Measurements from ENCODE around the gene CCDC141. TPM values are rescaled to one million over a fixed set of nuclear protein-coding genes. Genes with fewer than 3 reads are reported as not detected.

Gene CCDC141
- total and polyA plus RNA-seq, 12 donors: 5.2 to 379 (median 224) TPM

- DNase-seq: no peak
- H3K27me3 ChIP-seq: no peaks in the 10 kb centered on the region
- no peak overlapping the region for H3K27ac ChIP-seq
- peaks cover 0 to 35% (median 0%) of the 10 kb centered on the region in 11 donors for H3K9me3 ChIP-seq
- ATAC-seq: no peak
- H3K4me3 ChIP-seq: no peak overlapping the region
- peaks cover 0 to 46% (median 3%) of the 10 kb centered on the region in 9 donors for H3K36me3 ChIP-seq
- no peak for TF ChIP-seq CTCF (IDR thresholded peaks at IDR 0.05)
- no peaks in the 10 kb centered on the region for H3K4me1 ChIP-seq
- intact Hi-C loops (cut with DNase I): loop anchor here in 2 of 10 donors (10.0 kb wide), 2 partner anchors 170 to 180 kb away; no protein-coding TSS in a partner anchor
Observed at GRCh38 chr2:178934571-178934970, 115.4 kb downstream of the CCDC141 start.

GRCh38 chr2:178933493-178933892, 116.4 kb downstream of the CCDC141 start:
- DNase-seq (no peak), ATAC-seq (no peak)
- H3K27ac ChIP-seq: no peak overlapping the region
- WGBS, 2 donors: 71 to 74% methylated on average over 3 of the region's 3 CpGs
- intact Hi-C loops (cut with DNase I): loop anchor here in 2 of 10 donors (10.0 kb wide), 2 partner anchors 171 to 181 kb away; no protein-coding TSS in a partner anchor
- H3K27me3 ChIP-seq: no peaks in the 10 kb centered on the region
- no peaks in the 10 kb centered on the region for H3K4me1 ChIP-seq
- H3K36me3 ChIP-seq: peaks cover 0 to 44% (median 0%) of the 10 kb centered on the region in 9 donors
- H3K9me3 ChIP-seq: peaks cover 0 to 35% (median 0%) of the 10 kb centered on the region in 11 donors
- no peak for TF ChIP-seq CTCF (IDR thresholded peaks at IDR 0.05)
- no peak overlapping the region for H3K4me3 ChIP-seq

GRCh38 chr2:178928077-178928476, 121.9 kb downstream of the CCDC141 start:
- no peak for TF ChIP-seq CTCF (IDR thresholded peaks at IDR 0.05)
- intact Hi-C loops (cut with DNase I): loop anchor here in 1 of 10 donors (10.0 kb wide), 1 partner anchor 197 kb away; no protein-coding TSS in a partner anchor
- WGBS, 2 donors: 82 to 84% methylated on average over 4 of the region's 4 CpGs

GRCh38 chr2:178927173-178927572, 122.8 kb downstream of the CCDC141 start:
- H3K4me1 ChIP-seq: peaks cover 0 to 10% (median 0%) of the 10 kb centered on the region in 9 donors
- DNase-seq: no peak
- 60 to 61% methylated on average over 7 of the region's 7 CpGs for WGBS, 2 donors
- H3K4me3 ChIP-seq: no peak overlapping the region
- no peak for TF ChIP-seq CTCF (IDR thresholded peaks at IDR 0.05)
- peaks cover 0 to 15% (median 0%) of the 10 kb centered on the region in 11 donors for H3K9me3 ChIP-seq
- H3K27me3 ChIP-seq: no peaks in the 10 kb centered on the region
- ATAC-seq: peak in 1 of 8 donors; percentile 39
- H3K27ac ChIP-seq: peak overlapping the region in 1 of 10 donors; percentile 22
- H3K36me3 ChIP-seq: peaks cover 0 to 33% (median 0%) of the 10 kb centered on the region in 9 donors
- intact Hi-C loops (cut with DNase I): loop anchor here in 1 of 10 donors (10.0 kb wide), 1 partner anchor 198 kb away; no protein-coding TSS in a partner anchor

More at GRCh38 chr2:178928077-178928476, 121.9 kb downstream of the CCDC141 start:
- Histone ChIP-seq H3K4me1 (peaks cover 0 to 3% (median 0%) of the 10 kb centered on the region in 9 donors), H3K27me3 (no peaks in the 10 kb centered on the region), H3K4me3 (no peak overlapping the region), H3K27ac (no peak overlapping the region), H3K9me3 (peaks cover 0 to 15% (median 0%) of the 10 kb centered on the region in 11 donors), H3K36me3 (peaks cover 0 to 33% (median 0%) of the 10 kb centered on the region in 9 donors)
- no peak for DNase-seq
- ATAC-seq: peak in 2 of 8 donors; percentile 34 to 52
